Measurements from ENCODE around the gene SLC25A24. TPM values are rescaled to one million over a fixed set of nuclear protein-coding genes. Genes with fewer than 3 reads are reported as not detected.

Gene SLC25A24
- total RNA-seq, 1 donor from 2014 or later: 55.3 TPM

DNA sequence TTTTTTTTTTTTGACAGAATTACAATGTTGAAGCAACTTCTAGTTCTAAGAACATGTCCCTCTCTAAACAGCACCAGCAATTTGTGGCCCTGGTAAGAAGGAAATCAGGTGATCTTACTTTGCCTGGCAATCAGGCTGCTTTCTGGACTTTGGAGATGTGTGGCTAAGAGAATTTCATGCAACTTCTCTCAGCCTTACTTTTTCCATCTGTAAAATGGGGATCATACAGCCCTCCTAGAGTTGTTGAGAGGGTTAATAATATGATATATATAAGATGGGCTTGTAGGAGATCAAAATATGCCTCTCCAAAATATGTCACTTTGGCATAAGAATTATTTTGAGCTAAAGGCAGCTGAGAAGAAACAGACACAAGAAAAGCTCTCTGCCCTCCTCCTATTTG, 92.0 kb downstream of the SLC25A24 start:
- no peaks in the 10 kb centered on the region for H4K20me1 ChIP-seq (ENCODE audit: insufficient read depth, low read length)
- H3K36me3 ChIP-seq (ENCODE audit: insufficient read depth, low read length): no peaks in the 10 kb centered on the region
- no peaks in the 10 kb centered on the region for H3K27me3 ChIP-seq (ENCODE audit: insufficient read depth, low read length)
- DNase-seq (ENCODE audit: low read depth) (no peak), FAIRE-seq (no peak)
- H2AFZ ChIP-seq (ENCODE audit: low read depth, low read length): no peak overlapping the region
- TF ChIP-seq EZH2 (IDR thresholded peaks at IDR 0.05; ENCODE audit: insufficient read depth, low read length): no peak
- TF ChIP-seq, protein P1, sequence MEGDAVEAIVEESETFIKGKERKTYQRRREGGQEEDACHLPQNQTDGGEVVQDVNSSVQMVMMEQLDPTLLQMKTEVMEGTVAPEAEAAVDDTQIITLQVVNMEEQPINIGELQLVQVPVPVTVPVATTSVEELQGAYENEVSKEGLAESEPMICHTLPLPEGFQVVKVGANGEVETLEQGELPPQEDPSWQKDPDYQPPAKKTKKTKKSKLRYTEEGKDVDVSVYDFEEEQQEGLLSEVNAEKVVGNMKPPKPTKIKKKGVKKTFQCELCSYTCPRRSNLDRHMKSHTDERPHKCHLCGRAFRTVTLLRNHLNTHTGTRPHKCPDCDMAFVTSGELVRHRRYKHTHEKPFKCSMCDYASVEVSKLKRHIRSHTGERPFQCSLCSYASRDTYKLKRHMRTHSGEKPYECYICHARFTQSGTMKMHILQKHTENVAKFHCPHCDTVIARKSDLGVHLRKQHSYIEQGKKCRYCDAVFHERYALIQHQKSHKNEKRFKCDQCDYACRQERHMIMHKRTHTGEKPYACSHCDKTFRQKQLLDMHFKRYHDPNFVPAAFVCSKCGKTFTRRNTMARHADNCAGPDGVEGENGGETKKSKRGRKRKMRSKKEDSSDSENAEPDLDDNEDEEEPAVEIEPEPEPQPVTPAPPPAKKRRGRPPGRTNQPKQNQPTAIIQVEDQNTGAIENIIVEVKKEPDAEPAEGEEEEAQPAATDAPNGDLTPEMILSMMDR (IDR thresholded peaks at IDR 0.05; ENCODE audit: insufficient read depth, low read depth, low read length): no peak
- H3K4me1 ChIP-seq (ENCODE audit: insufficient read depth, low read length): no peaks in the 10 kb centered on the region
- H3K9me3 ChIP-seq (ENCODE audit: insufficient read depth, low read depth, low read length): no peaks in the 10 kb centered on the region
- peaks cover under 1% of the 10 kb centered on the region for H3K27me3 Mint-ChIP-seq (ENCODE audit: low read depth, unreplicated experiment)
- H3K79me2 ChIP-seq (ENCODE audit: insufficient read depth, low read length): no peaks in the 10 kb centered on the region
- peaks cover 3% of the 10 kb centered on the region for H3K4me1 Mint-ChIP-seq (ENCODE audit: low read depth, unreplicated experiment)
- H3K9me3 Mint-ChIP-seq (ENCODE audit: unreplicated experiment): peaks cover 2% of the 10 kb centered on the region
- H3K27ac Mint-ChIP-seq (ENCODE audit: unreplicated experiment): no peak overlapping the region
- H3K4me3 ChIP-seq (ENCODE audit: insufficient read depth, low read depth, low read length): no peak overlapping the region
- H3K27ac ChIP-seq (ENCODE audit: low read depth, low read length): no peak overlapping the region
- H3K9ac ChIP-seq (ENCODE audit: low read length): no peak overlapping the region
- H3K4me2 ChIP-seq (ENCODE audit: low read length): no peak overlapping the region
- peaks cover 2% of the 10 kb centered on the region for H3K36me3 Mint-ChIP-seq (ENCODE audit: low read depth, unreplicated experiment)
- no peak overlapping the region for H3K4me3 Mint-ChIP-seq (ENCODE audit: unreplicated experiment)

- no peak overlapping the region for H2AFZ ChIP-seq (ENCODE audit: low read depth, low read length)
- H3K9me3 ChIP-seq (ENCODE audit: insufficient read depth, low read depth, low read length): no peaks in the 10 kb centered on the region
- FAIRE-seq: no peak
These were observed 92.5 kb downstream of the SLC25A24 start for GRCh38 chr1:108107658-108108057.

GRCh38 chr1:108106775-108107174, 93.4 kb downstream of the SLC25A24 start:
- Histone ChIP-seq H3K79me2 (ENCODE audit: insufficient read depth, low read length) (no peaks in the 10 kb centered on the region), H3K27me3 (ENCODE audit: insufficient read depth, low read length) (no peaks in the 10 kb centered on the region), H3K4me3 (ENCODE audit: insufficient read depth, low read depth, low read length) (no peak overlapping the region), H3K4me1 (ENCODE audit: insufficient read depth, low read length) (no peaks in the 10 kb centered on the region), H3K9me3 (ENCODE audit: insufficient read depth, low read depth, low read length) (no peaks in the 10 kb centered on the region), H3K27ac (ENCODE audit: low read depth, low read length) (no peak overlapping the region), H3K4me2 (ENCODE audit: low read length) (no peak overlapping the region), H2AFZ (ENCODE audit: low read depth, low read length) (no peak overlapping the region), H4K20me1 (ENCODE audit: insufficient read depth, low read length) (no peaks in the 10 kb centered on the region), H3K9ac (ENCODE audit: low read length) (no peak overlapping the region), H3K36me3 (ENCODE audit: insufficient read depth, low read length) (no peaks in the 10 kb centered on the region)
- Mint-ChIP-seq H3K27ac (ENCODE audit: unreplicated experiment) (no peak overlapping the region), H3K36me3 (ENCODE audit: low read depth, unreplicated experiment) (peaks cover 2% of the 10 kb centered on the region), H3K9me3 (ENCODE audit: unreplicated experiment) (no peaks in the 10 kb centered on the region), H3K27me3 (ENCODE audit: low read depth, unreplicated experiment) (peaks cover 2% of the 10 kb centered on the region), H3K4me1 (ENCODE audit: low read depth, unreplicated experiment) (peaks cover 3% of the 10 kb centered on the region), H3K4me3 (ENCODE audit: unreplicated experiment) (no peak overlapping the region)
- DNase-seq (ENCODE audit: low read depth): no peak
- FAIRE-seq: no peak
- no peak for TF ChIP-seq EZH2 (IDR thresholded peaks at IDR 0.05; ENCODE audit: insufficient read depth, low read length)
- TF ChIP-seq, protein P1 (IDR thresholded peaks at IDR 0.05; ENCODE audit: insufficient read depth, low read depth, low read length): no peak

More at GRCh38 chr1:108107658-108108057, 92.5 kb downstream of the SLC25A24 start:
- Mint-ChIP-seq H3K27me3 (ENCODE audit: low read depth, unreplicated experiment) (peaks cover 2% of the 10 kb centered on the region), H3K9me3 (ENCODE audit: unreplicated experiment) (peaks cover 2% of the 10 kb centered on the region), H3K4me1 (ENCODE audit: low read depth, unreplicated experiment) (peaks cover 3% of the 10 kb centered on the region), H3K27ac (ENCODE audit: unreplicated experiment) (no peak overlapping the region), H3K36me3 (ENCODE audit: low read depth, unreplicated experiment) (peaks cover 2% of the 10 kb centered on the region), H3K4me3 (ENCODE audit: unreplicated experiment) (no peak overlapping the region)
- Histone ChIP-seq H3K4me2 (ENCODE audit: low read length) (no peak overlapping the region), H3K9ac (ENCODE audit: low read length) (no peak overlapping the region), H3K27me3 (ENCODE audit: insufficient read depth, low read length) (no peaks in the 10 kb centered on the region), H3K36me3 (ENCODE audit: insufficient read depth, low read length) (no peaks in the 10 kb centered on the region), H3K4me3 (ENCODE audit: insufficient read depth, low read depth, low read length) (no peak overlapping the region), H3K27ac (ENCODE audit: low read depth, low read length) (no peak overlapping the region), H3K79me2 (ENCODE audit: insufficient read depth, low read length) (no peaks in the 10 kb centered on the region), H4K20me1 (ENCODE audit: insufficient read depth, low read length) (no peaks in the 10 kb centered on the region), H3K4me1 (ENCODE audit: insufficient read depth, low read length) (no peaks in the 10 kb centered on the region)
- no peak for DNase-seq (ENCODE audit: low read depth)
- no peak for TF ChIP-seq EZH2 (IDR thresholded peaks at IDR 0.05; ENCODE audit: insufficient read depth, low read length)
- TF ChIP-seq, protein P1 (IDR thresholded peaks at IDR 0.05; ENCODE audit: insufficient read depth, low read depth, low read length): no peak
